Measurements from ENCODE around the gene CDH16. TPM values are rescaled to one million over a fixed set of nuclear protein-coding genes. Genes with fewer than 3 reads are reported as not detected.

The CDH16 gene
- total and polyA plus RNA-seq, 2 donors (not counting 1 experiment from before 2014, with no cell fraction given) = not detected

DNA sequence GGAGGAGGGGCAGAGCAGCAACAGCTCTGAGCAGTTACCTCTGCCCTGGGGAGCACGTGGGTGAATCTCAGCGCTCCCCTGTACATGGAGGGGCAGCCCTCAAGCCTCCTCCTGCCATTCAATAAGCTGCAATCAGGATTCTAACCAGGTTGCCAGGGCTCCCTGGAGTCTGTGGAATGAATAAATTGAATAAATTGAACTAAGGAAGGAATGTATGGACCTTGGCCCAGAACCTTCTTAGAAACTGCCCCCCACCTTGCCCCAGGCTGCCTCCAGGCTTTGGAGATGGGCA, 1.6 kb upstream of the CDH16 start:
- no peak for TF ChIP-seq EZH2 (IDR thresholded peaks at IDR 0.05; ENCODE audit: low read length, missing control alignments)
- TF ChIP-seq, protein P1, sequence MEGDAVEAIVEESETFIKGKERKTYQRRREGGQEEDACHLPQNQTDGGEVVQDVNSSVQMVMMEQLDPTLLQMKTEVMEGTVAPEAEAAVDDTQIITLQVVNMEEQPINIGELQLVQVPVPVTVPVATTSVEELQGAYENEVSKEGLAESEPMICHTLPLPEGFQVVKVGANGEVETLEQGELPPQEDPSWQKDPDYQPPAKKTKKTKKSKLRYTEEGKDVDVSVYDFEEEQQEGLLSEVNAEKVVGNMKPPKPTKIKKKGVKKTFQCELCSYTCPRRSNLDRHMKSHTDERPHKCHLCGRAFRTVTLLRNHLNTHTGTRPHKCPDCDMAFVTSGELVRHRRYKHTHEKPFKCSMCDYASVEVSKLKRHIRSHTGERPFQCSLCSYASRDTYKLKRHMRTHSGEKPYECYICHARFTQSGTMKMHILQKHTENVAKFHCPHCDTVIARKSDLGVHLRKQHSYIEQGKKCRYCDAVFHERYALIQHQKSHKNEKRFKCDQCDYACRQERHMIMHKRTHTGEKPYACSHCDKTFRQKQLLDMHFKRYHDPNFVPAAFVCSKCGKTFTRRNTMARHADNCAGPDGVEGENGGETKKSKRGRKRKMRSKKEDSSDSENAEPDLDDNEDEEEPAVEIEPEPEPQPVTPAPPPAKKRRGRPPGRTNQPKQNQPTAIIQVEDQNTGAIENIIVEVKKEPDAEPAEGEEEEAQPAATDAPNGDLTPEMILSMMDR (conservative IDR thresholded peaks at IDR 0.05 in 1 of 2, IDR thresholded peaks at IDR 0.05 in 1 of 2; ENCODE audit: low read depth in 1 of 2, low read length in 2 of 2) = no peak
- no peak overlapping the region for H2AFZ ChIP-seq (ENCODE audit: low read length)

DNA sequence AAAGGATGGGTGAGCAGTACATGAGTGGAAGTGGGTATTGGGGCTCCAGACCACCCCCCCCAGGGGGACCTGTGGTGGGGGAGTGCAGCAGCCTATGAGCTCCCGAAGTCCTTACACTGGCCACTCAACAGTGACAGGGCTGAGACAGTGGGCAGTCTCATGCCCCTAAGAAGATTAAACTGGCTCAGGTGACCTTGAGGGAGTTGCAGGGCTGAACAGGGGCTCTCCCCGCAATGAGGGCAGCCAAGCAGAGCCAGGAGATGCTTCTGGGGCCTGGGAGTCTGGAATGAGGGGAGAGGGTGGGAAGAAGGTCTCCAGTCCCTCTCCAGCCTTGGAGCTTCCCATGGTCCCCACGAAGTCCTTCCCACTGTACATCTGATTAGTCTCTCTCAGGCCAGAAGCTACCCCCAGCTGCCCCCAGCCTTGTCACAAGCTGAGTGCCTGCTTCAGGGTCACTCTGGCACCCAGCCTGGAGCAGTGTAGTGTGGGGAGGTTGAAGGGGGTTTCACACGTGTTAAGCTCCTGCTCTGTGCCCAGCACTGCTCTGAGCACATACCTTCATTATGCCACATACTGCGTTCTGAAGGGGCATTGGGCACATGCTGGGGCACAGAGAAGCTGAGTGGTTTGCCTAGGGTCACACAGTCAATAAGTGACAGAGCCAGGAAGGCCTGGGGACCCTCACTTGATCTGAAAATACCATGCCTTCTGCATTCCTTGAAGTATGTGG, 1.0 kb upstream of the CDH16 start:
- Histone ChIP-seq H2AFZ (ENCODE audit: low read length) (no peak overlapping the region), H3K9ac (ENCODE audit: insufficient read depth, low read length) (no peak overlapping the region), H3K4me2 (ENCODE audit: extremely low read depth, insufficient read depth, low read length) (no peak overlapping the region), H3K9me3 (ENCODE audit: control insufficient read depth, insufficient read depth, low read depth, low read length) (no peaks in the 10 kb centered on the region), H3K4me3 (replicated peaks in 1 of 4; ENCODE audit: control extremely low read depth in 1 of 4, insufficient read depth in 1 of 4, low read depth in 3 of 4, low read length in 4 of 4) (no peak overlapping the region), H3K4me1 (ENCODE audit: control insufficient read depth, extremely low read depth, insufficient read depth, low read length) (peaks cover 5% of the 10 kb centered on the region), H4K20me1 (ENCODE audit: control insufficient read depth, extremely low read depth, insufficient read depth, low read length) (no peaks in the 10 kb centered on the region), H3K36me3 (ENCODE audit: control insufficient read depth, insufficient read depth, low read length) (peaks cover 3% of the 10 kb centered on the region), H3K79me2 (ENCODE audit: control insufficient read depth, insufficient read depth, low read length) (no peaks in the 10 kb centered on the region), H3K27me3 (ENCODE audit: control insufficient read depth, insufficient read depth, low read length) (peaks cover 4% of the 10 kb centered on the region), H3K27ac (ENCODE audit: insufficient read depth, low read length) (no peak overlapping the region)
- TF ChIP-seq EZH2 (IDR thresholded peaks at IDR 0.05; ENCODE audit: low read length, missing control alignments) = no peak
- TF ChIP-seq, protein P1 (conservative IDR thresholded peaks at IDR 0.05 in 1 of 2, IDR thresholded peaks at IDR 0.05 in 1 of 2; ENCODE audit: low read depth in 1 of 2, low read length in 2 of 2) = no peak
- no peak for DNase-seq (ENCODE audit: low read depth in 2 of 2)

More for the DNA sequence above, 1.6 kb upstream of the CDH16 start:
- no peaks in the 10 kb centered on the region for H3K79me2 ChIP-seq (ENCODE audit: control insufficient read depth, insufficient read depth, low read length)
- H3K4me3 ChIP-seq (replicated peaks in 1 of 4; ENCODE audit: control extremely low read depth in 1 of 4, insufficient read depth in 1 of 4, low read depth in 3 of 4, low read length in 4 of 4) = no peak overlapping the region
- peaks cover 4% of the 10 kb centered on the region for H3K27me3 ChIP-seq (ENCODE audit: control insufficient read depth, insufficient read depth, low read length)
- peaks cover 5% of the 10 kb centered on the region for H3K4me1 ChIP-seq (ENCODE audit: control insufficient read depth, extremely low read depth, insufficient read depth, low read length)
- peaks cover 3% of the 10 kb centered on the region for H3K36me3 ChIP-seq (ENCODE audit: control insufficient read depth, insufficient read depth, low read length)
- no peak overlapping the region for H3K4me2 ChIP-seq (ENCODE audit: extremely low read depth, insufficient read depth, low read length)
- H3K9ac ChIP-seq (ENCODE audit: insufficient read depth, low read length) = no peak overlapping the region
- H3K9me3 ChIP-seq (ENCODE audit: control insufficient read depth, insufficient read depth, low read depth, low read length) = no peaks in the 10 kb centered on the region
- H3K27ac ChIP-seq (ENCODE audit: insufficient read depth, low read length) = no peak overlapping the region
- no peaks in the 10 kb centered on the region for H4K20me1 ChIP-seq (ENCODE audit: control insufficient read depth, extremely low read depth, insufficient read depth, low read length)
- DNase-seq (ENCODE audit: low read depth in 2 of 2) = no peak

DNA sequence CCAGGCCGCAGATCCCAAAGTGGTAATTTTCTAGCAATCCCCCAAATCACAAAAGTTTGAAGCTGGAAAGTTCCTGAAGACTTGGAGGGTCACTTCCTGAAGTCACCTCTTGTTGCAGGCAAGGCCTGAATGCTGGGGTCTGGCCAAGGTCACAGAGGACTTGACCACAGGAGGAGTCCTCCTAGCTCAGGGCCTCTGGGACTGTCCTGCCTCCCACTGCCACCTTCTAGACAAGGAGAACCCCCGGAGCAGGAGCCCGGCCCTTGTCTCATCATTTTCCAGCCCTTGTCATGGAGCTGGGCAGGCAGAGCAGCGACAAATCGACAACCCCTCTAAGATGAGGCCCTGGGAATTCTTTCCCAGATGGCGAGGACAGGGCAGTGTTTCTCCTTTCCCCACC, 330 bp downstream of the CDH16 start:
- no peak for DNase-seq (ENCODE audit: low read depth in 2 of 2)
- peaks cover 6% of the 10 kb centered on the region for H3K27me3 ChIP-seq (ENCODE audit: control insufficient read depth, insufficient read depth, low read length)
- TF ChIP-seq, protein P1 (conservative IDR thresholded peaks at IDR 0.05 in 1 of 2, IDR thresholded peaks at IDR 0.05 in 1 of 2; ENCODE audit: low read depth in 1 of 2, low read length in 2 of 2) = no peak
- no peak for TF ChIP-seq EZH2 (IDR thresholded peaks at IDR 0.05; ENCODE audit: low read length, missing control alignments)

More for the DNA sequence above, 330 bp downstream of the CDH16 start:
- Histone ChIP-seq H3K27ac (ENCODE audit: insufficient read depth, low read length) (no peak overlapping the region), H4K20me1 (ENCODE audit: control insufficient read depth, extremely low read depth, insufficient read depth, low read length) (no peaks in the 10 kb centered on the region), H3K9me3 (ENCODE audit: control insufficient read depth, insufficient read depth, low read depth, low read length) (no peaks in the 10 kb centered on the region), H3K4me2 (ENCODE audit: extremely low read depth, insufficient read depth, low read length) (no peak overlapping the region), H2AFZ (ENCODE audit: low read length) (no peak overlapping the region), H3K36me3 (ENCODE audit: control insufficient read depth, insufficient read depth, low read length) (peaks cover 3% of the 10 kb centered on the region), H3K9ac (ENCODE audit: insufficient read depth, low read length) (no peak overlapping the region), H3K79me2 (ENCODE audit: control insufficient read depth, insufficient read depth, low read length) (no peaks in the 10 kb centered on the region), H3K4me3 (replicated peaks in 1 of 4; ENCODE audit: control extremely low read depth in 1 of 4, insufficient read depth in 1 of 4, low read depth in 3 of 4, low read length in 4 of 4) (no peak overlapping the region), H3K4me1 (ENCODE audit: control insufficient read depth, extremely low read depth, insufficient read depth, low read length) (peaks cover 3% of the 10 kb centered on the region)

Measured in fibroblast of lung (primary cell).